K562 (cell line): Measurements from ENCODE around the gene GZMH.

ENCODE experiments used
- RBM34 ChIP-seq: fragments of 200-400 bp; formaldehyde crosslinking; IDR thresholded peaks from 2 replicates; pipeline ENCODE4 v1.6.1; 2018; ENCODE audit warnings: low read length, borderline replicate concordance; ENCODE audit not compliant: insufficient read depth
- SAFB ChIP-seq: fragments of 200-400 bp; formaldehyde crosslinking; IDR thresholded peaks from 2 replicates; pipeline ENCODE4 v1.6.1; 2017; ENCODE audit warnings: low read depth, low read length, borderline replicate concordance
- TFAM ChIP-seq: fragments of 250-450 bp; sonication (Bioruptor Pico); conservative IDR thresholded peaks from 2 replicates; pipeline ENCODE4 v1.5.0; 2021; ENCODE audit warnings: mild to moderate bottlenecking, moderate library complexity
- ZNF589 ChIP-seq: fragments of 200-800 bp; sonication (Bioruptor generic); IDR thresholded peaks from 2 replicates; pipeline ENCODE4 v1.6.1; 2016; ENCODE audit warnings: low read depth, missing genetic modification characterization, missing compliant biosample characterization

DNA sequence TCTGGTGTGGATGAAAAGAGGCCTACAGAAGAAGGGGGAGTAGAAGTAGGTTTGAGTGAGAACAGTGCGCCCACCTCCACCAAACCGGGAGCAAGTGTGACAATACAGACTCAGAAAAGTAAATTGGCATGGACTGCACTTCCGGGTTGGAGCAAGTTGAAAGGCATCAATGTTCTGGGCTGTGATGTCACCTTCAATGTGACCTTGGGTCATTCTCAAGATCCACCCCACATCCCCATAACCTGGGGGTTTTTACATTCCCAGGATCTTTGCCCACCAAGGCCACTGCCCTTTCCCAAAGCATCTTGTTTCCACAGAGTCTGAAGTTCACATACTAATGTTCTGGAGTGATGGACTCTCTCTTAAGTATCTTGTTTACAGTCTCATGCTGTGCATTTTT is 29.8 kb upstream of the GZMH start:
- TF ChIP-seq SAFB = no peak
- TF ChIP-seq TFAM = no peak
- TF ChIP-seq ZNF589 (CRISPR knock-in tag) = no peak
- TF ChIP-seq RBM34 = no peak
